NCI-H2227 treated with DMSO at 0.1 percent for 48 hours (cell line): ENCODE data around the gene A2M.

ENCODE experiments used
- DNase-seq: peaks from one replicate; lab custom pipeline; 2025; lab: John Stamatoyannopoulos, UW

Gene A2M

DNA sequence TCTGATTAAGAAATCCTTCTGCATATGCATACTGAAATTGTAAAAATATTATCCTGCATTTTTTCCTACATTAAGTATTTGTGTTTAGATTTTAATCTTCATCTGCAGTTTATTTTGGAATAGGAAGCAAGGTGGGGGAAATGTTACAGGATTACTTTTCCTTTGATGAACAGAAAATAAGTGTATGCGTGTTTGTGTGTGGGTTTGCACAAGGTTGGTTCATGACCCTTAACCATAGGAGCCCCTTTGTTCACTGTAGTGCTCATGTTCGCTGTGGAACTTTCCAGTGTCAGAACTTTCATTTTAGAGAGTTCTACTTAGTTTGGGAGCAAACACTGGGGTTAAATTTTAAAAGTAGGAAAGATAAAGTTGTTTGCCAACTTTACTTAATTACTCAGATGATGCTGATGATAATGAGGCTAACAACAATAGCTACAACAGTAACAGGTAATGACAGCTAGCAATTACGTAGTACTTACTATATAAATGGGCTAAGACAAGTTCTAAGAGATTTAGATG, 6.4 kb upstream of the A2M start:
- no peak for DNase-seq

DNA sequence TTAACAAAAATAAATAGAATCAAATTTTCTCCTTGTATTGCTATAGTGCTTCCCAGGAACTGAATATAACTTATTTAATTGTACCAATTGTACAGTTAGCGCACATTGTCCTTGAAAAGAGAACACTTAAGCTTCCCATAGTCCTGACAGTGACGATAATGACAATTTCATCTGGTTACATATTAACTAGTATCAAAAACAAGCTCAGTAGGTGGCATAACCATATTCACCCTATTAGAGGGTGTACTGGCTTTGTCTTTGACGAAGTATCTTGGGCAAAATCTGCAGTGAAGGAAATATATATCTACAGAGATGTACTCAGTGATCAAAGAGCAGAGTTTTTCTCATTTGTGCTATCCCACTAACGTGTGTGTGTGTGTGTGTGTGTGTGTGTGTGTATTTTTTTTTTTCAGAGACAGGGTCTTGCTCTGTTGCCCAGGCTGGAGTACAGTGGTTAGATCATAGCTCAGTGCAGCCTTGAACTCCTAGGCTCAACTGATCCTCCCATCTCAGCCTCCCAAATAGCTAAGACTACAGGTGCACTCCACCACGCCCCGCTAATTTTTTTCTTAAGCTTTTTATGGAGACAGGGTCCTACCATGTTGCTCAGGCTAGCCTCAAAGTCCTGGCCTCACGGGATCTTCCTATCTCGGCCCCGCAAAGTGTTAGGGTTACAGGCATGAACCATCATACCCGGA, 4.9 kb upstream of the A2M start:
- no peak for DNase-seq

DNA sequence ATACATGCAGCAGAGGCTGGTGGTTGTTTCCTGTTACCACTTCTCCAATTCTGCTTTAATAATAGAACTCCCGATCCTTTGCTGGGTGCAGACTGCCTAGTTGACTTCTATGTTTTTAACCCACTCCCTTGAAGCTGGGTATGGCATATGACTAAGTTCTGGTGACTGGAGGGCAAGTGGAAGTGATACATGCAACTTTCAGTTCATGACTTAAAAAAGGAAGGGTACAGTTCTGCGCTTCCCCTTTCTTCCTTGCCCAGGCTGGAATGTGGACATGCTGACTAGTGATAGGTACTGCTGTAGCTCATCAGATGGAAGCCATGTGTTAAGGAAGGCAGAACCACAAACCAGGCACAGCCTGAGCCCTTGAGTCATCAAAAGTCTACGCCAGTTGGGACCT, 2.4 kb upstream of the A2M start:
- DNase-seq: no peak

DNA sequence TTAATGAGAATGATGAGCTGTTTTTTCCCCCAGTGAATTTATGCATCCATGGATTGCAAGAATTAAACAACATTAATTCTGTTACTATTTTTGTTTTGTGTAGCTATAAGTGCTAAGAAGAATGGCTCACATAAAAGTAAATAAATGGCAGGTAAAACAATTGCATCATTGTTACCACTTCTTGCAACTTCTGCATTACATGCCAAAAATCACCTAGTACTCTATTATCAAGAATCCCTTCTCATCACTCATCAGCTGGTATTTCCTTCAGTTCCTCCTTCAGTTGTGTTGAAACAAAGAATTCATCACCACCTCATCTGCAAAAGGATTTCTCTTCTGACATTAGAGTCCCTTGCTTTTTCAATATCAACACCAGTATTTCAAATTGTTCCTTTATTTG, 773 bp downstream of the A2M start:
- DNase-seq: no peak

DNA sequence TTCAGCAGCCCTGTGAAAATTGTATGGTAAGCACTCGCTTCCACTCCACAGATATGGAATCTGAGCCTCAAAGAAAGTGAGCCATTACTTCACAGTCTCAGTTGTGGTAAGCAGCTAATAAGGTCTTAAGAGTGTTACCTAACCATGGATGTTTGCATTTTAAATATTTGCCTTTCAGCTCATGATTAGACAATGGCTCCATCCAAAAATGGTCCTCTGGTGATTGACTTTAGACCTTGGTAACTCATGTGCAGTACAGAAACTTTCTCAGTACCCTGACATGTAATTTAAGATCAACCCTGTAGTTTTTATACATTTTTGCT, 1.8 kb downstream of the A2M start:
- DNase-seq: no peak

DNA sequence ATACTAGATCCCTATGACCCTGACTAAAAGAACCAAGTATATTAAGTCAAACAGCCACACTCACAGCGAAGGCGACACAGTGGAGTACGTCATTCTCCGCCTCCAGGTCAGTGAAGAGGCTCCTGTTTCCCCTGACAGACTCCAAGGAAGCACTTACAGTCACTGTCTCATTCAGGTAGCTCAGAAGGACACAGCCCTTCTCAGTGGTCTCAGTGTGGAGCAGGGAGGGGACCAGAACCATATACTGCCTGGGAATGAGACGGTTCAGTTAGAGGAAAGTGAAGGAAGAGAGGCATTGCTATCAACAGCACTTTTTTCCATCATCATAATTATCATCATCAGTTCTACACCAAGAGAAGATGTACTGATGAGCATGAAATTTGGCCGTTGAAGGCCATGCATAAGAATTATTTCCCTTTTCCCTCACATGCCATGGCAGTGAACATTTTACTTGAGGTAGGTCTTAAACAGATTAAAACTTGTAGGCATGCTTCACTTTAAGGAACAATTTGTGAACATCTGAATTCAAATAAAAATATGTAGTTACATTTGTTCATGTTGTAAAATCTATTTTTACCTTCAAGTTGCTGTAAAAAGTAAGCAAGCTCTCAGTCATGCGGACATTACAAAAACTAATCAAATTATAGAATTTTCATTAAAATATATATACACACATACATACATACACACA, 2.3 kb downstream of the A2M start:
- no peak for DNase-seq

DNA sequence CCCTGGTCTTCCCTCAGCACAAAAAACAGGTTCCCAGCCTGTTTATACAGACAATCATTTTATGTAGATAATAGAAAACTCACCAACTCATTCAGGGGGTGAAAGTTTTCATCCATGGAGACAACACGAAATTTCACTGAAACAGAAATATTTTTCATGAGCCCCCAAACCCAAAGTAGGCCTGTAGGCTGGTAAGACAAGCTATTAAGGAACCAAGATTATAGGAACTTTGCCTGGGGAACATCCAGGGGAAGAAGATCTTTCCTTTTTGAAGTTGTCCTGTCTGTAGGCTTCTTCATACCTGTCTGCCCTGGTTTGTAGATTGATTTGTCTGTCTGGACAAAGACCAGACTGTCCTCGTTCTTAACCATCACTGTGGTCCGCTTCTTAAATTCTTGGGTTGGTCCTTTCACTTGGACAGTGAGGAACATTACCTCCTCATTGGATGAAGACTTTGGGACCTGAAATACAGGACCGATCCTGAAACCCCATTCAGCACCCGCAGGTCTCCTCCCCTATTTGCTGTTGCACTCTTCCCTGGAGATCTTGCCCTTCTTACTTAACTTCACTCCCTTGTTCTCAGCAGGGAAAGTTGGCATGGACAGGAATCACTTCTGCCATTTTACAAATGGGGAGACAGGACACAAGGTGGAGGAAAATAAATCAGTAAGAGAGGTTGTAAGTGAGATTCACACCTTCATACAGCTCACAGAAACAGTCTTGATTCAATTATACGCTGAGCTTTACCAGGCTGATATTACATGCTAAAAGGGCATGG, 3.5 kb downstream of the A2M start:
- no peak for DNase-seq

DNA sequence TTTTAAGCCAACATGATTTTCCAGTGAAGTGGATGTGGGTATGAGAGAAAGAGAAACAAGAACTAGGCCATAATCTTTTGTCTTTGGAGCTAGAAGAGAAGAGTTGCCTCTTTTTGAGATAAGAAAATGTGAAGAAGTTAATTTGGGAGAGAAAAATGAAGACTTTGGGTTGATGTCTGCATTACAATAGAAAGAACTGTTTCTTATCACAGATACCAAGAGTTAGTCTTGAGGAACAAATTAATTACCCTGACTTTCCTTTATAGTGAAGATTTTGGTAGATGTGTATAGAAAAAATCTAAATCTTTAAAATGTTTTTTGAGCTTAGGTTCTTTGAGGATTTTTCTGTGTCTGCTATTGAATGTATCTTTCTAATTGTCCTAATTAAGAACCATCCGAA, 4.2 kb downstream of the A2M start:
- no peak for DNase-seq

DNA sequence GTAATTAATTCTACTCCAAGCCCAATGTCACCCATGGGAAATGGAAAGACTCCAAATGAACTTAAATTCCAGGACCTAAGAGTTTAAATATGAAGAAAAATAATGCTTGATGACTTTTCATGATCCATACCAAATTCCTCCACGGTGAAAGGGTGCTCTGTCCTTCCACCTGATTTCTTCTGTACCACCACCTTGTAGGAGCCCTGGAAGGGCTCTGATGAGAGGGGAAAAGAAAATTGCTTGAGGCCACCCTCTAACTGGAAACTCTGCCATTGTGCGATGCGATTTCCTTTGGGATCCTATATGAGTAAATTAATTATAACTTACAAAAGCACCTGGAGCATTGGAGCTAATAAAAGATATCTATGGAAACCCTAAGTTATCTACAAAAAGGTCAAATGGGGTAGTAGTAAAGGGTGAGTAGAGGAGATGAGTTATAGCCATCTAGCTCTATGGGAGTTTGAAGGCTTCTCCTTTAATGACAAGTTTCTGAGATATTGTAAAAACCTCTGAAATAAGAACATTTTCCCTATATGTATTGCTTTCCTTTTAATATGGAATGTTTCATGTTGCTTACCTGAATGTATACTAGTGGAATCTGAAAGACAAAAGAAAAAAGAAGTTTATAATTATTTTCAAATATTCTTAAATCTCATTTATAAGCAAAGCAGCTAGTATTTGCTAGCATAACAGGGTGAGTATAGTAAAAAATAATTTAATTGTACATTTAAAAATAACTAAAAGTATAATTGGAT, 5.8 kb downstream of the A2M start:
- no peak for DNase-seq

DNA sequence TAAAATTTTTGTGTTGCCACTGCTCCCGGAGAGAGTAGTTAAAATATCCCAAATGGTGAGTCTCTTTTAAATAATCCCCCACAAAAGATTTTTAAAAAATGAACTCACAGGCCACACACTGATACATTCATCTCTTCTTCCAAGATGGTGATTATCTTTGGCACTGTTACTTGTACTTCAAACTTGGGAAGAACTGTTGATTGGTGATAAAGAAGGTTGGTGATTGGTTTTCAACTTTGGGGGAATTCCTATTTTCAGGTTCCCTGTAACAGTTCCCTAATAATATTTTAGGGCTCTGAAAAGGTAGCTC, 6.6 kb downstream of the A2M start:
- no peak for DNase-seq

DNA sequence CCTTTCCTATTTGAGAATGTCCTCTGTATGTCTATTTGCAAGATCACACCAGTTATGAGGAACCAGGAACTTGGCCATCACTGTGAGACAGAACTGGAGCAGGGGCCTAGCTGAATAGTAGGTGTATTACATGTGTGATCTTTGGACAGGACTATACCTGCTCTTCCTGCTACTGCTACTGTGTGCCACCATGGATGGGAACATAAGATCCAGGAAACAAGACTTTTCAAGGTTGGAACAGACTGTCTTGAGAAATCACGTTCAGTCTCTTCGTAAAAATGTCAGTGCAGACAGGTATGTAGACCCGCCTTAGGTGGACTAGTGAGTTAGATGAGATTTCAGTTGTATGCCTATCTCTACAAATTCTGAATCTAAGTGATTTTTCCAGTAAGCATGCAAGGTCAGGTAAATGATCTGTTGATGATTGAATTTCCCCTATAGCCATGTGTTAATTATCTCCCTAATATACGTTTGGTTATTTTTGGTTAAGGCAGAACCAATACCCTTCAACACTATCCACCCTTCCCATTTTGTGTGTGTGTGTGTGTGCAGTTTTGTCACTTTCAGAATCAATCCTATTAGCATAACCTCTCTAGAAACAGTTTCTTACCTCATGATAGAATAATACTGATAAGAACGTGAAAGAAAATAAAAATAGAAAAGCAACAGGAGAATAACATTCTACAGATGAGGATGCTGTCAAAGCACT, 7.1 kb downstream of the A2M start:
- DNase-seq: no peak

DNA sequence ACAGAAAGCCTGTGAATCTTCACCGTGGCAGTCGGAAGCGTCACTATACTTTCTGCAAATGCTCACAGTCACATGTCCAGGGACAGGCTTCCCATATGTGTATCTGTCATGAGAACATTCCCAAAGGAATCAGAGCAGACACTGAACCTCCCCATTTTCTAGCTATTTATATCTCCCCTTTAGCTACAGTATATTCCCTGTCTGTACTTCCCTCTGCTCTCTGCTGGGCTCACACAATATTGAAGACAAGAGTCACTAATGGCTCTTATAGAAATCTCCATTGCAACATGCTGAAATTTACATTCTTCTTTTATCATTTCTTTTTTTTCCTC, 8.2 kb downstream of the A2M start:
- no peak for DNase-seq

DNA sequence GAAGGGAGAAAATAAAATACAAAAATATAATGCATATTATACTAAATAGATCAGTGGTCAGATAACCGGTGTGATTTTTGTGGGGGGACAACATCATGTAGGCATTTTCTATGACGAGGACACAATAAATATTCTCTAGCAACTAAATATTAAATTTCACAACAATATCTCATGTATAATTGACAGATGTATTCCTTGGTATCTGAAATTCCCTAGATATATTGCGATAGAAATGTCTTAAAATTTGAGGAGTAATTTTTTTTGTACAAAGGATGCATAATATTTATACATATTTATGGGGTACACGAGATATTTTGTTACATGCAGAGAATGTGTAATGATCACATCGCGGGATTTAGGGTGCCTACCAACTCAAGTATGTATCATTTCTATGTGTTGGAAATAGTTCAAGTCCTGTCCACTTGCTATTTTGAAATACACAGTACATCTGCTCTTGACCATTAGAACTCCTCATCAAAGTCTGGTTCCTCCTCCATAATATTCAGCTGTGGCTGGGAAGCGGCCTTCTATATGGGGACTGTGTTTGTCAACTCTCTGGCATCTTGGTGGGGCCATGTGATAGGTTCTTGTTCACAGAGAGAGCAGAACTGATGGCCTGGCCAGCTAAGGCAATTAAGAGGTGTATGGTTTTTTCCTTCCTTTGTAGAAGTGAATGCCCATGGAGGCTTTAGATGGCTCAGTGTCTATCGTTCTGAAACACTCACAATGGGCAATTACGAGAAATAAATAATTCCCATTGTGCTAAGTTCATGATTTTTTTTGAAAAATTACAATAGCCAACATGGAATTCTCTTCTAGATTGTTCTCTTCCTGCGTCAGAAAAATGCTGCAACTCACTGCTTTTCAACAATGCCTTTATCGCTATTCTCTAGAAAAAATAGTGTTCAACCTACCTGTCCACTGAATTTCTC, 8.8 kb downstream of the A2M start:
- DNase-seq: no peak

DNA sequence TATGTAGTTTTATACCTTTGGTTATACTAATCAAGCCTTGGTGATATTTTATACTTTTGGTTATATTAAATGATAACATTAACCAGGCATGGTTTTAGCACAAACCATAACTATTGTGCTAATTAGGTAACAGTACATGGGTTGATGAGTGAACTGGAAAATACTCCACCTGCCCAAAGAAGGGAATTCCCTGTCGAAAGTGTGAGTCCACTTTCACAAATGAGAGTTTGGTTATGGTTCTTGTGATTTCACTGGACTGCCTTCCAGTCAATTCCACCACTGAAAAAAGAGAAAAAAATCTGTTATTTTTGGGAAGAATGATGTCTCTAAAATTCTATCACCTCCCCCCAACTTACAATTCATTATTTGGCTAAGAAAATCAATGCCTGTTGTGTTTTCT, 9.7 kb downstream of the A2M start:
- DNase-seq: no peak

DNA sequence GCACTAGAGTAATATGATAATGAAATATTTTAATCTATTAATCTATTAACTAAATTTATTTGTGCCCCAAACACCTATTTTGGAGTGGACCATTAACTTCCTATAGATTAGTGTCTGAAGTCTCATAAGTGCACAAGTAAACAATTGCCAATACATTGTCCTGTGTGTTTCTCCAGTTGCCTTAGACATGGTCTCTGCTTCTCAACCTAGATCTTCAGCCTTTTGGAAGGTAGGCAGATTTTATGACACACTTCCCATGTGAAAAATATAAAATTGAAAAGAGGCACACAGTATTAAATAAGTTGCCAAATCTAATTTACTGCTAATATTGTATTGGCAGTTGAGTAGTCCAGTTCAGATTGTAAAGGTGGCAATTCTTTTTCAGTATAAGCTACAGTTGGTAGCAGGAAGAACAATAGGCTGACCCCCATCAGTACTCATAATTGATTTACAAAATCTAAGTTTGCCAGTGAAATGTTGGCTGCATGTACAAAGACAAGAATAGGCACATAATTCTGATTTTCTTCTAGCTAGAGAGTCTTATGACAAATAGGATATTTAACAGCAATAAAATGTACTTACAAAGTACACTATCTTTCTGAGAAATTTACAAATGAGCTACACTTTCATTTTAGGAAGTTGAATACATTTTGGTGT, 10.8 kb downstream of the A2M start:
- DNase-seq: no peak

DNA sequence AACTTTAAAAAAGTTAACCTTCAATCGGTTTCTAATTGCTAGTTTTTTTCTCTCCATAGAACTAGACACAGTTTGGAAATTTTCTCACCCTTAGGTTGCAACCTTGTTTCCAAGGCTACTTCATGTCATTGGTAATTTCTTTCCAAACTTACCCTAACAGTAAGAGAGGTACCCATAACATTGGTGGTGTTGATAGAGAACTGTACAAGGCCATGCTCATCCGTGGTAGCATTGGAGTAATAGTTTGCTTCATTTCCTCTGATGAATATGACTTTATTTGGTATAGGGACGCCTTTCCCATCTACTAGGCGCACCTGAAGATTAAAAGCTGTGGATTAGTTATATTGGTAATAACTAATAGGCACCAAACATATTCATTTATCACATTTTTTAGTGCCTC, 11.6 kb downstream of the A2M start:
- DNase-seq: no peak

DNA sequence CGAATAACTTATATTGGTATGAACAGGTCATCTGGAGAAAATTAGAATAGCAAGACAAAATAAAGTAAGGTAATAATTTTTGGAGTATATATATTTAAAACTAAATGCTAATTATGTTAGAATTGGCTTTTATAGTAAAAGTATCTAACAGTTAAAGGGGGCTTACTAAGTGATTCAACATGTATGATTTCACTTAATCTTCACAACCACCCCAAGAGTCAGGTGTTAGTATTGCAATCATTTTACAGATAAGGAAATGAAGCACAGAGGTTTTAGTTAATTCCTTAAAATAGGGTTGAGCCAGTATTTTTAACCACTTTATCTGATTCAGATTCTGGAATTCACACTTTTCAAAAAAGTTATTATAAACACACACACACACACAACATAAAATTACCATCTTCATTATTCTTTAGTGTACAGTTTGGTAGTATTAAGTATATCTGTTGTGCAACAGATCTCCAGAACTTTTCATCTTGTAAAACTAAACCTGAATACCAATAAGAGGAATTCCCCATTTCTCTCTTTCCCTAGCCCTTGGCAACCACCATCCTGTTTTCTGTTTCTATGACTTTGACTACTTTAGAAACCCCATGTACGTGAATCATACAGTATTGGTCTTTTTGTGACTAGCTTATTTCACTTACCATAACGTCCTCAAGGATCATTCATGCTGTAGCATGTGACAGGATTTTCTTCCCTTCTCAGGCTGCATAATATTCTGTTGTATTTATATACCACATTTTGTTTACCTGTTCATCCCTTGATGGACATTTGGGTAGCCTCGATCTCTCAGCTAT, 12.5 kb downstream of the A2M start:
- no peak for DNase-seq

DNA sequence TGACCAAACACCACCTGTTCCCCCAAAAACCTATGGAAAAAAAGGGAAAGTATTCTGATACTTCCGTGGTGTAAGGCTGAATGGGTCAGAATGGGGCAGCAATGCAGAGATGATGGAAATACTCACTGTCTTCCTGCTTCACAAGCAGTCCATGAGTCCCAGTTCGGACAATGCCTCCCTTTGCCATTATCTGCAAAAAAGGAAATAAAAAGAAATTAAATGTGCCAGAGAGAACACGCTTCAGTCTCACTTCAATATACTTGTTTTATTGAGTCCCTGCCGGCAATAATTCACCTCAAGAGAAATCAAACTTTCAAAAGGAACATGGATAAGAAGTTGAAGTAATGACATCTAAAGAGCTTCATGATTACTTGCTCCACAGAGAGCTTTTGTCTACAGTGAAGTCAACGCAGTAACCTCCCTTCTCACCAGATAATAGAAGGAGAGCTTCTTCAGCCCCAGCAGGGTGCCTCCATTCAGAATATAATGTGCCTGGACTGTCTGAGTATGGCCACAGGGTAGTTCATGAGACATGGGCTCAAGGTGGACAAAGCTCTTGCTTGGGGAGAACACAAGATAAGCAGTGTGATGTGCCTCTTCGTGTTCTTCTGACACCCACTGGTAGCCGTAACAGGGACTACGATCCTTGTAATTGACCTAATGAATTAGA, 14.6 kb downstream of the A2M start:
- DNase-seq: no peak

DNA sequence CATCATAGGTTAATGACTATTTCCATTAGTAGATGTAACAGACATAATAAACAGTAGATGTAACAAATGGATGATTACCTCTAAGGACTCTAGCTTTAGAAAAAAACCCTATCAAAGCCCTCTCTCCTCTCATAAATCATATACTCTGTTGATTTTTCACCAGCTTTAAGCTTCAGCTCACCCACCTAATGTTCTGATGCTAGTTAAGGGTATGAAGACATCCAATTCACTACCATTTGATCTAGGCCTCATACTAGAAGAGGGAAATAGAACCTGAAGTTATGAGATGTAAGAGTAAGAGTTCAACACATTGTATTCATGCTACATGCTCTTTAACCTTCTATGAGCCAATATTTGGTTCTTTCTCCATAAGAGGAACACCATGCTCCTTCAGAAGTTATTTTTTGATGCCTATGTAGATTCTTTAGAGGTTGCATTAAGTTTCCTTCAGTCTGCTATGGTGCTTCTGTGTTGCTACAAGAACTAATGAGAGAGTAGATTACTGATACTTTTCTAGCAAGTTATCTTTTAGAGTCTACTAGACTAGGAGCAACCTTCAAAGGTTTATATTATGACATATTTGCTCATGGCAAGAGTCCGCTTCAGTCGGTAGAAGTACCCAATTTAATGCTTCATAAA, 16.0 kb downstream of the A2M start:
- no peak for DNase-seq
